MCF 10A (cell line): ENCODE measurements around the gene MYO7B. TPM values are rescaled to one million over a fixed set of nuclear protein-coding genes. Genes with fewer than 3 reads are reported as not detected.

Experiments
- BruUV-seq: library from RNA; stranded (reverse); fragments of 400-500 nt; replicated peaks from 2 replicates; lab custom pipeline; 2021; lab: Mats Ljungman, UMichigan
- CTCF ChIA-PET: fragments of 300-600 bp; sonication (Branson Sonifier 250); formaldehyde crosslinking; extraction: SDS; loops from one replicate; lab custom pipeline; 2021; ENCODE audit warnings: antibody characterized with exemption, inconsistent platforms; lab: Yijun Ruan, JAX
- POLR2A ChIA-PET: fragments of 300-600, 350-650 bp; sonication (Branson Sonifier 250); formaldehyde crosslinking; extraction: SDS; loops from one replicate; lab custom pipeline; 2020; ENCODE audit warnings: antibody characterized with exemption, inconsistent platforms; lab: Yijun Ruan, JAX
- DNase-seq: peaks from one replicate; pipeline ENCODE4 v3.0.0-alpha.2; 2018; ENCODE audit not compliant: unreplicated experiment
- H3K27ac Mint-ChIP-seq: one replicate; pipeline ENCODE4 v1.8.0; 2022; ENCODE audit warnings: mild to moderate bottlenecking, low read depth, mixed read lengths; ENCODE audit not compliant: unreplicated experiment
- H3K27me3 Mint-ChIP-seq: one replicate; pipeline ENCODE4 v1.8.0; 2022; ENCODE audit warnings: mixed read lengths; ENCODE audit not compliant: insufficient read depth, unreplicated experiment
- H3K36me3 Mint-ChIP-seq: one replicate; pipeline ENCODE4 v1.8.0; 2022; ENCODE audit warnings: mild to moderate bottlenecking, moderate library complexity, mixed read lengths; ENCODE audit not compliant: insufficient read depth, unreplicated experiment
- H3K4me1 Mint-ChIP-seq: one replicate; pipeline ENCODE4 v1.8.0; 2022; ENCODE audit warnings: mixed read lengths; ENCODE audit not compliant: insufficient read depth, unreplicated experiment
- H3K4me3 Mint-ChIP-seq: one replicate; pipeline ENCODE4 v1.8.0; 2022; ENCODE audit warnings: mild to moderate bottlenecking, moderate library complexity, mixed read lengths; ENCODE audit not compliant: unreplicated experiment
- H3K9me3 Mint-ChIP-seq: one replicate; pipeline ENCODE4 v1.8.0; 2022; ENCODE audit warnings: mixed read lengths; ENCODE audit not compliant: unreplicated experiment
- intact Hi-C: fragments of 100-400 bp; cut with micrococcal nuclease; formaldehyde crosslinking; loops from 2 replicates; pipeline ENCODE4 v1.14.1; 2022
- total RNA-seq: library from RNA; stranded (reverse); gene quantifications from 2 replicates; pipeline ENCODE4 v1.2.3, GENCODE V29; 2022
- TF ChIP-seq, protein P1 (sequence below): fragments of 200-600 bp; IDR thresholded peaks from one replicate; pipeline ENCODE4 v1.8.0; 2022; ENCODE audit warnings: antibody characterized with exemption, mild to moderate bottlenecking; ENCODE audit not compliant: unreplicated experiment

The MYO7B gene
- total RNA-seq, 1 experiment from 2014 or later, result not detected

DNA sequence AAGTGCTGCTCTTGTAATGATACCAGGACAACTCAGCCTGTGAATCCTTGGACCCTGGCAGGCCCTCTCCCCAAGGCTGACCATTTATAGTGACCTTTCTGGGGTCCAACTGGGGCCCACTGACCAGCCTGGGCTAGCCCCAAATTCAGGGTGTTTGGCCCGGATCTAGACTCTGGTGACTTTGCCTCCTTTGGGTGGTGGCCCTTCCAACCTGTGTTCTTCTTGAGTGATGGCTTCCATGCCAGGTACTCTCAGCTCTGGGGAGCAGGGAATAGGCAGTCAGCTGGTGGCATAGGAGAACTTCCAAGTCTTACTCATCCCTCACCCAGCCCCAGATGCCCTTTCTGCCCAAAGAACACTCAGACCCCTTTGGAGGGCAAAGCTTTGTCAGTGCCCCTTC, 10.3 kb downstream of the MYO7B start:
- no peak overlapping the region for H3K27ac Mint-ChIP-seq
- ChIA-PET CTCF (no interaction called here), POLR2A (no interaction called here)
- no peaks in the 10 kb centered on the region for H3K9me3 Mint-ChIP-seq
- peaks cover 42% of the 10 kb centered on the region for H3K27me3 Mint-ChIP-seq
- TF ChIP-seq, protein P1, sequence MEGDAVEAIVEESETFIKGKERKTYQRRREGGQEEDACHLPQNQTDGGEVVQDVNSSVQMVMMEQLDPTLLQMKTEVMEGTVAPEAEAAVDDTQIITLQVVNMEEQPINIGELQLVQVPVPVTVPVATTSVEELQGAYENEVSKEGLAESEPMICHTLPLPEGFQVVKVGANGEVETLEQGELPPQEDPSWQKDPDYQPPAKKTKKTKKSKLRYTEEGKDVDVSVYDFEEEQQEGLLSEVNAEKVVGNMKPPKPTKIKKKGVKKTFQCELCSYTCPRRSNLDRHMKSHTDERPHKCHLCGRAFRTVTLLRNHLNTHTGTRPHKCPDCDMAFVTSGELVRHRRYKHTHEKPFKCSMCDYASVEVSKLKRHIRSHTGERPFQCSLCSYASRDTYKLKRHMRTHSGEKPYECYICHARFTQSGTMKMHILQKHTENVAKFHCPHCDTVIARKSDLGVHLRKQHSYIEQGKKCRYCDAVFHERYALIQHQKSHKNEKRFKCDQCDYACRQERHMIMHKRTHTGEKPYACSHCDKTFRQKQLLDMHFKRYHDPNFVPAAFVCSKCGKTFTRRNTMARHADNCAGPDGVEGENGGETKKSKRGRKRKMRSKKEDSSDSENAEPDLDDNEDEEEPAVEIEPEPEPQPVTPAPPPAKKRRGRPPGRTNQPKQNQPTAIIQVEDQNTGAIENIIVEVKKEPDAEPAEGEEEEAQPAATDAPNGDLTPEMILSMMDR, result no peak
- DNase-seq, result no peak
- H3K4me3 Mint-ChIP-seq, result no peak overlapping the region
- no peaks in the 10 kb centered on the region for H3K4me1 Mint-ChIP-seq
- BruUV-seq, result no TSS peak
- H3K36me3 Mint-ChIP-seq, result no peaks in the 10 kb centered on the region
- intact Hi-C loops, result no loop called here

DNA sequence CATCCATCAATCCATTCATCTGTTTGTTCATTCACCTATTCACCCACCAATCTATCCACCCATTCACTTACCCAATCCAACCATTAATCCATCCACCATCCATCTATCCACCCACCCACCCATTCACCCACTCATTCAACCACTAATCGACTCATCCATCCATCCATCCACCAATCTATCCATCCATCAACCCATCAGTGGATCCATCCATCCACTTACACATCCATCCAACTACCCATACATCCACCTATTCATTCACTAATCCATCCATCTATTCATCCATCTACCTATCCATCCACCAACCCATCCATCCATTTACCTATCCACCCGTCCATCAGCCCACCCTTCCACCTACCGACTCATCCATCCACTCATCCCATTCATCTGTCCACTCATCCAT, 11.3 kb downstream of the MYO7B start:
- no peaks in the 10 kb centered on the region for H3K9me3 Mint-ChIP-seq
- intact Hi-C loops, result no loop called here
- no peak overlapping the region for H3K4me3 Mint-ChIP-seq
- peaks cover 44% of the 10 kb centered on the region for H3K27me3 Mint-ChIP-seq
- POLR2A ChIA-PET, result no interaction called here
- no peaks in the 10 kb centered on the region for H3K36me3 Mint-ChIP-seq
- TF ChIP-seq, protein P1, result no peak
- no TSS peak for BruUV-seq
- CTCF ChIA-PET, result no interaction called here
- no peak overlapping the region for H3K27ac Mint-ChIP-seq
- no peak for DNase-seq
- no peaks in the 10 kb centered on the region for H3K4me1 Mint-ChIP-seq

DNA sequence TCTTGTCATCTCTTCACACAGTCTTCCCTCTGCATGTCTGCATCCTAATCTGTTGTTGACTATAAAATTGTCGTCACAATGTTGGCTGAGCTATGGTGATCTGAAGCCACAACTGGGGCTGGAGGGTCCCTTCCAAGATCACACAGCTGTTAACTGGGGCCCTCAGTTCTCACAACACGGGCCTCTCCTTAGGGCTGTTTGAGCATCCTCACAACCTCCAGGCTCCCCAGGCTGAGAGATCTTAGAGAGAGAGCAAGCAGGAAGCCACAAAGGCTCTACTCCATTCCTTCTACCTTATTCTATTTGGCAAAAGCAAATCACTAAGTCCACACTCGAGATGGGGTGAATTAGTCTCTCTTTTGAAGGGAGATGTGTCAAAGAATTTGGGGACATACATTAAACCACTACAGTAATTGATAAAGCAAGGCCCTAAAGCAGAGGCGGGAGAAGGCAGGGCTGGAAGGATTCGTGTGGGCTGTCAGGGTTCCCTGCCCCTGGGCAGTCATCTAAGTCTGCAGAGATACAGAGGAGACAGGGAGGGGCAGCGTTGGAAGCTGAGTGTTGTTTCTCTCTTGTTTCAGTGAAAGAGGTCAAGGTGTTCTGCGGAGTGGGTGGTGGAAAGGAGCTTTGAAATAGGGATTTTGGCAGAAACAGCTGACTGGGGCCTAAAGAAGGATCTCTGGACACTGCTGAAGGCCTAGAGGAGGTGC, 15.9 kb downstream of the MYO7B start:
- no peaks in the 10 kb centered on the region for H3K9me3 Mint-ChIP-seq
- DNase-seq, result no peak
- no peak overlapping the region for H3K27ac Mint-ChIP-seq
- TF ChIP-seq, protein P1, result no peak
- no peaks in the 10 kb centered on the region for H3K36me3 Mint-ChIP-seq
- no TSS peak for BruUV-seq
- ChIA-PET POLR2A (no interaction called here), CTCF (interaction anchor here (0.7 to 1.0 kb wide), 3 partner anchors 9 to 140 kb away, joined by 3 to 5 read pairs (median 4); partner anchors contain the start of gene IWS1)
- H3K27me3 Mint-ChIP-seq, result peaks cover 81% of the 10 kb centered on the region
- intact Hi-C loops, result no loop called here
- H3K4me1 Mint-ChIP-seq, result no peaks in the 10 kb centered on the region
- no peak overlapping the region for H3K4me3 Mint-ChIP-seq

GRCh38 chr2:127552336-127552735, 16.9 kb downstream of the MYO7B start:
- TF ChIP-seq, protein P1, result no peak
- Mint-ChIP-seq H3K27ac (no peak overlapping the region), H3K36me3 (no peaks in the 10 kb centered on the region), H3K27me3 (peaks cover 81% of the 10 kb centered on the region), H3K4me1 (no peaks in the 10 kb centered on the region), H3K9me3 (no peaks in the 10 kb centered on the region), H3K4me3 (no peak overlapping the region)
- no peak for DNase-seq
- BruUV-seq, result no TSS peak
- ChIA-PET CTCF (no interaction called here), POLR2A (no interaction called here)
- intact Hi-C loops, result no loop called here
